GM12872 (cell line): Measurements from ENCODE around the gene APRT.

Source experiments
- TF ChIP-seq, protein P1 (sequence below): IDR thresholded peaks from 3 replicates; pipeline ENCODE4 v1.5.1; 2011; ENCODE audit warnings: low read depth, mild to moderate bottlenecking, low read length, moderate library complexity; ENCODE audit not compliant: insufficient read depth

The APRT gene

DNA sequence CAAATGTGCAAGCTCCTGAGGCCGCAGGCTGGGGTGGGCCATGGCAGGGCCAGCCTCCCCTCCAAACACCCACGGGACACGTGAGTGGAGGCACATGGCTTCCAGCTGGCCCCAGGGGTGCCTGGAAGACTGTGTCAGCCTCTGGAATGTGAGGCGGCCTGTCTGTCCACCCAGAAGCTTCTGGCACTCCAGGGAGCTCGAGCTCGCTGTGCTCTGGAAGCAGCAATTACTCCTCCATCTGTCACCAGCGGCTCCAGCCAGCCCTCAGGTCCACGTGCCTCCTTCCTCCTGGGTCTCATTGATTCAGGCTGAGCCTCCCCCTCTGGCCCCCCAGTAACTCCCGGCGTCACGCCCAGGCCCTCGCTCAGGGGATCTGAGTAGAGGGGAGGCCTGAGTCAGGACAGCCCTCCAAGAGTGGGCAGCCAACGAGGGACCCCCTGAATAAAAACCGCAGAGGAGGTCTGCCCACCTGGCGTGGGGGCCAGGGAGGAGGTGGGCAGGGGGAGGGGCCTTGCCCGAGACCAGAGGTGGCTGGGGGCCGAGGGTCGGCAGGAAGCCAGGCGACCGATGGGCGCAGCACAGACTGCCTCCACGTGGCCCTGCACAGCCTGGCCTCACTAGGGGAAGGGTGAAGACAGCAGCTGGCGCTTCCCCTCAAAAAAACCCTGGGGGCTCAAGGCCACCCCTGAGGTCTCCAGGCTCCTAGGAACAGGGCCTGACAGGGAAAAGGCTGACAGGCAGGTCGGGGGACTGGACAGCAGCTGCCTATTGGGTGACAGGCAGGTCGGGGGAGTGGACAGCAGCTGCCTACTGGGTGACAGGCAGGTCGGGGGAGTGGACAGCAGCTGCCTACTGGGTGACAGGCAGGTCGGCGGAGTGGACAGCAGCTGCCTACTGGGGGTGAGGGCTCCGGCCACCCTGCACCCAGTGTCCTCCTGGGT, 38.6 kb downstream of the APRT start:
- TF ChIP-seq, protein P1, sequence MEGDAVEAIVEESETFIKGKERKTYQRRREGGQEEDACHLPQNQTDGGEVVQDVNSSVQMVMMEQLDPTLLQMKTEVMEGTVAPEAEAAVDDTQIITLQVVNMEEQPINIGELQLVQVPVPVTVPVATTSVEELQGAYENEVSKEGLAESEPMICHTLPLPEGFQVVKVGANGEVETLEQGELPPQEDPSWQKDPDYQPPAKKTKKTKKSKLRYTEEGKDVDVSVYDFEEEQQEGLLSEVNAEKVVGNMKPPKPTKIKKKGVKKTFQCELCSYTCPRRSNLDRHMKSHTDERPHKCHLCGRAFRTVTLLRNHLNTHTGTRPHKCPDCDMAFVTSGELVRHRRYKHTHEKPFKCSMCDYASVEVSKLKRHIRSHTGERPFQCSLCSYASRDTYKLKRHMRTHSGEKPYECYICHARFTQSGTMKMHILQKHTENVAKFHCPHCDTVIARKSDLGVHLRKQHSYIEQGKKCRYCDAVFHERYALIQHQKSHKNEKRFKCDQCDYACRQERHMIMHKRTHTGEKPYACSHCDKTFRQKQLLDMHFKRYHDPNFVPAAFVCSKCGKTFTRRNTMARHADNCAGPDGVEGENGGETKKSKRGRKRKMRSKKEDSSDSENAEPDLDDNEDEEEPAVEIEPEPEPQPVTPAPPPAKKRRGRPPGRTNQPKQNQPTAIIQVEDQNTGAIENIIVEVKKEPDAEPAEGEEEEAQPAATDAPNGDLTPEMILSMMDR = no peak

DNA sequence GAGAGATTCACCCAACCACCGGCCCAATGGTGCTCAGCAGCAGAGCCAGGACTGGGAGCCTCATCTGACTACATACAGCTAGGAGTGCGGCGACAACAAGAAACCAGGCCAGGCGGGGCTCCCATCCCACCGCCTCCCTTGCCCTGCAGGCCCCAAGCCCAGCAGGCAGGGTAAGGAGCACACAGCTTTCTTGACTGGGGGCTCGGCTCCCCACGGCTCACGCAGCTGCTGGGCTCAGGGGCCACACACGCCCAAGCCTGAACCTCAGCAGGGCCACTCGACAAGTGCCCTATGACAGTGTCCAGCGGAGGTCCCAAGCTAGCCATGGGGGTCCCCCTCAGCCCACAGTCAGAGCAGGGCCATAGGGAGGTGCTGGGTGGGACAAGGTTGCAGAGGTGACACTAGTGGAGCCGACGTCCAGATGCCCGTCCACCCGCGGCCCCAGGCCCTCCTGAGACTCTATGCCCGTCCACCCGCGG, 40.4 kb downstream of the APRT start:
- TF ChIP-seq, protein P1 = no peak

DNA sequence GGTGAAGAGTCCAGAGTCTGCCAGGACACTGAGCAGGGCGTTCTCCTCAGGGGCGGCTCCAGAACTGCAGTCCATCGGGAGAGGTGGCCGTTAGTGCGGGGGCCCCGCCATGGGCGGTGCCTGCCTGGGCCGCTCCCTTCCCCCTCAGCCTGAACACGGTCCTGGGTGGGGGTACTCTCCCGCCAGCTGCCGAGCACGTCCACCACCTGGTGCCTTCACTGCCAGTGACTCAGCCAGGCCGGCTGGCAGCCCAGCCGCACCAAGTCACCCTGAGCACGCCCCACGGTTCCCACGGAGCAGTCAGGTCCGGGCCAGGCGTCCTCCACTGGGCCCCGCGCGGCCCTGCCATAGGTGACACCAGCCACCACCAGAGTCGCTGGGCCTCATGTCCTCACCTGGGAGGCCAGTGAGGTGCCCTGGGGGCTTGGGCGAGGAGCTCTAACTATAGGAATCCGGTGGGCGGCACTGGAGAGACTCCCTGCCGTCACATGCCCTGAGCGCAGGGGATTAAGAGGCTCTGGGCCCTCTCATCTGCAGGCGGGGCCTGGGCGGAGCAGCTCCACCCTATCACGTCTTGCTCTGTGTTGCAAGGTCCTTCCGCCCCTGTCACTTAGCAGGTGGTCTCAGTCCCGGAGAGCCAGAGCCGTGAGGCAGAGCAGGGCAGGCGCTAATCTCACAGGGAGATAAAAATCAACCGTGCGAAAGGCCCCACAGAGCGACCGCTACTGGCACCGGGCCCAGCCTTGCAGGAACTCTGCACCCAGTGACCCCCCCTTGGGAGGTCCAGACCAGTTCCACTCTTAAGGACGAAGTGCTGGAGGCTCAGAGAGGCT, 41.1 kb downstream of the APRT start:
- TF ChIP-seq, protein P1 = no peak

DNA sequence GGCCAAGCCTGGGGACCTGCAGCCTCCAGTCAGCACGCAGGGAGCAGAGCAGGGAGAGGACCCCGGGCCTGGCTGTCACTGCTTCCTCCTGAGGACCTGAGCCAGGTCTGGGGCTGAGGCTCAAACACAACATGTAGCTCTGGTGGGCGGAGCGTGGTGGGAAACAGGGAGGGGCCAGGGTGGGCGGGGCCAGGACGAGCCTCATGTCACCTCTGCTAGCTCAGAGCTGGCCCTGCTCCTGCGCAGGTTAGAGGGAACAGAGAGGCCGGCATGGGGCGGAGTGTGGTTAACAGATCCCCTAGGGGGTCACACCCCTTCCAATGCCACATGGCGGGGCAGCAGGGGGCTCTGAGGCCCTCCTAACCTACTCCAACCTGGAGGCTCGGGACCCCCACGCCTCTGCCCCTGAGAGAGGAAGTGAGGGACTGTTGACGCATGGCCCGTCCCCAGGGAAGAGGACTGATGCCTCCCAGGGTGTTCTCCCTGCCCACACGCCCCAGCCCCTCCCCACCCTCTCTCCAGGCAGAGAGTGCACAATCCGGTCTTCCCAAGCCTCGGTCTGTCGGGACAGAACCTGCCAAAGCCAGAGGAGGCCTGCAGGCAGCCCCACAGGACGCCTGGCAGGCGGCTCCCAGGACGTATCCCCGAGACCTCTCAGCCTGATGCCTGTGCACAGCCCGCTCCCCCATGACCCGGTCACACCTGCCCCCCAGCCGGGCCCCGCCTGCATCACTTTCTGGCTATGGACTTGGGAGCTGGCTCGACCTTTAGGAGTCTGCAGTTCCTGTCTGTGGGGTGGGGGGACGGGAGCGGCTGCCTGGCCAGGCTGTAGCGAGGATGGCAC, 41.9 kb downstream of the APRT start:
- TF ChIP-seq, protein P1 = no peak

DNA sequence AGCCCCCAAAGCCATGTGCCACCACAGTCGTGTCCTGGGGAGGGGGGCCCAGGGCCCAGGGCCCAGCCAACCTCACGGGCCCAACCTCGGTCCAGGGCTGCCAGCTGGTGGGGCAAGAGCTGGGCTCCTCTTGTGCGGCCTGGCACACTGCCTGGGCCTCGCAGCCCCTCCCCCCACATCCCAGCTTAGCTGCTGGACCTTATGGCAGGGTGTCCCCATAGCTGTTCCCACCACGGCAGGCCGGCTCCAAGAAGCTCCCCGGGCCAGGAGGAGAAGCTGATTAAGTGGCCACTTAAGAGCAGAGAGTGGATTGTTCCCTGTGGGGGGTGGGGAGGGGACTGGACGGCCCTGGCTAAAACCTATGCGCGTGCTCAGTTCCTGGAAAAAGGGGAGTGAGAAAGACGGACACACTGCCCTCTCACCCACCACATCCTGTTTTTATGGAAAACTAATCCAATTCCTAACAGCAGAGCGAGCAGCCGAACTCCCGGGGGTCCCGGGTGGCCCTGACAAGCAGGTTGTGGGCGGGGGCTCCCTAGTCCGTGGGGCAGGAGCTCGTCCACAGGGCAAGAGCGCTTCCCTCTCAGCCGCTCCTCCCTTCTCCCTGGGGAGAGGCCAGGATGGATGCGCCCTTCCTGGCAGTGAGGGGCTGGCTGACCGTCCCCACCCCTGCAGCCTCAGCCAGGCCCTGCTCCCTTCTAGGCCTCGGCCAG, 43.5 kb downstream of the APRT start:
- TF ChIP-seq, protein P1 = no peak

DNA sequence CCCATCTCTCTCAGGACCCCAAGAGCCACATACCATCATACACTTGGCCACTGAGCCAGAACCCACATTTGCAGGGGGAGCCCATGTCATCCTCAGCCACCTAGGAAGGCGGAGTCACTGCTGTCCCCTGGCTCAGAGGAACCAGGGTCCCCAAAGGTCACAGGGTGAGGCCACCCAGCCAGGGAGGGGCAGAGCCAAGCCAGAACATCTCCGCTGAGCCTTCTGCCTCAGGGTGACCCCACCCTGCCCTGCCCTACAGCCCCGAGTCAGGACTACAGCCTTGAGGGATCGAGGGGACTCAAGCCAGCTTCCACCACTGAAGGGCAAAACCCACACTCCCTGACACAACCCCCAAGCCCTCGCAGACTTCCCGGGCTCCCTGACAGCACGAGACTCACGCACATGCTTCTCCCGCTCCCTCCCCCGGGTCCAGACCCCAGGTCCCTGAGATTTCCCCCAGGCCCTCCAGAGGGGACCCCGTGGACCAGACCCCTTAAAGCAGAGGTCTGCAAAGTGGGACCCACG, 44.1 kb downstream of the APRT start:
- TF ChIP-seq, protein P1 = no peak
